H9 (cell line): ENCODE results near the gene CLDN11. TPM values are rescaled to one million over a fixed set of nuclear protein-coding genes. Genes with fewer than 3 reads are reported as not detected.

Experiments used
- DNase-seq: peaks from one replicate; pipeline ENCODE4 v3.0.0-alpha.2; 2017
- H2AFZ ChIP-seq: one replicate; pipeline ENCODE4 v1.6.1; 2013; ENCODE audit warnings: mild to moderate bottlenecking, low read length, control low read depth, moderate library complexity
- H2AK5ac ChIP-seq: 2 replicates; pipeline ENCODE4 v1.6.1; 2013; ENCODE audit warnings: low read length, control low read depth, mixed read lengths; ENCODE audit not compliant: insufficient read length
- H2BK120ac ChIP-seq: one replicate; pipeline ENCODE4 v1.6.1; 2013; ENCODE audit warnings: low read depth, mild to moderate bottlenecking, low read length, control low read depth, inconsistent platforms; ENCODE audit not compliant: poor library complexity, severe bottlenecking
- H2BK12ac ChIP-seq: 2 replicates; pipeline ENCODE4 v1.6.1; 2013; ENCODE audit warnings: low read length, control low read depth, mixed read lengths, low read depth; ENCODE audit not compliant: insufficient read length
- H2BK15ac ChIP-seq: 2 replicates; pipeline ENCODE4 v1.6.1; 2013; ENCODE audit warnings: low read depth, low read length, control low read depth
- H2BK20ac ChIP-seq: one replicate; pipeline ENCODE4 v1.6.1; 2013; ENCODE audit warnings: low read depth, mild to moderate bottlenecking, low read length, control low read depth, inconsistent platforms; ENCODE audit not compliant: poor library complexity, severe bottlenecking
- H2BK5ac ChIP-seq: 2 replicates; pipeline ENCODE4 v1.6.1; 2013; ENCODE audit warnings: low read length, control low read depth, mixed read lengths; ENCODE audit not compliant: insufficient read length
- H3K14ac ChIP-seq: 2 replicates; pipeline ENCODE4 v1.6.1; 2013; ENCODE audit warnings: low read length, control low read depth; ENCODE audit not compliant: insufficient read depth
- H3K18ac ChIP-seq: 2 replicates; pipeline ENCODE4 v1.6.1; 2013; ENCODE audit warnings: low read depth, mild to moderate bottlenecking, mixed read lengths, low read length, control low read depth; ENCODE audit not compliant: insufficient read length
- H3K23ac ChIP-seq: 2 replicates; pipeline ENCODE4 v1.6.1; 2013; ENCODE audit warnings: low read length, control low read depth, mixed read lengths, low read depth; ENCODE audit not compliant: insufficient read length
- H3K23me2 ChIP-seq: 2 replicates; pipeline ENCODE4 v1.6.1; 2013; ENCODE audit warnings: low read depth, mild to moderate bottlenecking, mixed read lengths, low read length, control low read depth; ENCODE audit not compliant: insufficient read length, poor library complexity, severe bottlenecking
- H3K27ac ChIP-seq: 2 replicates; pipeline ENCODE4 v1.5.1; 2013; ENCODE audit warnings: low read length, control low read depth, mixed read lengths, low read depth; ENCODE audit not compliant: insufficient read length
- H3K27me3 ChIP-seq: 2 replicates; pipeline ENCODE4 v1.6.1; 2013; ENCODE audit warnings: low read length, control low read depth, inconsistent platforms; ENCODE audit not compliant: insufficient read depth
- H3K4ac ChIP-seq: 2 replicates; pipeline ENCODE4 v1.6.1; 2013; ENCODE audit warnings: low read depth, mild to moderate bottlenecking, control low read depth, inconsistent platforms, low read length, moderate library complexity
- H3K4me1 ChIP-seq: 2 replicates; pipeline ENCODE4 v1.6.1; 2013; ENCODE audit warnings: low read length, control low read depth, inconsistent platforms; ENCODE audit not compliant: insufficient read depth
- H3K4me2 ChIP-seq: 2 replicates; pipeline ENCODE4 v1.6.1; 2013; ENCODE audit warnings: low read length, control low read depth, mixed read lengths; ENCODE audit not compliant: insufficient read length, insufficient read depth
- H3K56ac ChIP-seq: 2 replicates; pipeline ENCODE4 v1.6.1; 2013; ENCODE audit warnings: low read depth, mild to moderate bottlenecking, mixed read lengths, low read length, control low read depth; ENCODE audit not compliant: insufficient read length
- H3K79me1 ChIP-seq: 2 replicates; pipeline ENCODE4 v1.6.1; 2013; ENCODE audit warnings: low read depth, mild to moderate bottlenecking, moderate library complexity, low read length, control low read depth, inconsistent platforms; ENCODE audit not compliant: insufficient read depth, poor library complexity, severe bottlenecking
- H3K79me2 ChIP-seq: 2 replicates; pipeline ENCODE4 v1.6.1; 2013; ENCODE audit warnings: low read length, control low read depth, inconsistent platforms; ENCODE audit not compliant: insufficient read depth
- H3K9ac ChIP-seq: 2 replicates; pipeline ENCODE4 v1.6.1; 2013; ENCODE audit warnings: low read length, control low read depth, mixed read lengths; ENCODE audit not compliant: insufficient read length; ENCODE audit errors: extremely low read depth
- H3K9me3 ChIP-seq: one replicate; pipeline ENCODE4 v1.6.1; 2013; ENCODE audit warnings: low read depth, low read length, inconsistent platforms; ENCODE audit not compliant: control insufficient read depth
- H3T11ph ChIP-seq: one replicate; pipeline ENCODE4 v1.6.1; 2013; ENCODE audit warnings: mild to moderate bottlenecking, low read length, control low read depth, inconsistent platforms
- H4K20me1 ChIP-seq: one replicate; pipeline ENCODE4 v1.6.1; 2013; ENCODE audit not compliant: control insufficient read depth, insufficient read length, insufficient read depth
- H4K5ac ChIP-seq: 2 replicates; pipeline ENCODE4 v1.6.1; 2013; ENCODE audit warnings: low read depth, mild to moderate bottlenecking, mixed read lengths, low read length, control low read depth; ENCODE audit not compliant: insufficient read length
- H4K8ac ChIP-seq: replicated peaks from 2 replicates; pipeline ENCODE4 v1.6.1; 2013; ENCODE audit warnings: low read length, control low read depth, mixed read lengths, low read depth; ENCODE audit not compliant: insufficient read length
- H4K91ac ChIP-seq: 2 replicates; pipeline ENCODE4 v1.6.1; 2013; ENCODE audit warnings: low read depth, mild to moderate bottlenecking, moderate library complexity, mixed read lengths, low read length, control low read depth; ENCODE audit not compliant: insufficient read length
- H3K27ac Mint-ChIP-seq, 3 experiments: 2 replicates in 2 of 3; 3 replicates in 1 of 3; pipeline ENCODE4 v1.8.0; 2020 to 2021; ENCODE audit warnings: mixed read lengths in 3 of 3, mild to moderate bottlenecking in 1 of 3, moderate library complexity in 1 of 3
- H3K27me3 Mint-ChIP-seq: 2 replicates; pipeline ENCODE4 v1.8.0; 2021; ENCODE audit warnings: low read depth, mild to moderate bottlenecking, moderate library complexity, mixed read lengths
- H3K36me3 Mint-ChIP-seq, 3 experiments: 2 replicates in 2 of 3; 3 replicates in 1 of 3; pipeline ENCODE4 v1.8.0; 2020 to 2021; ENCODE audit warnings: low read depth in 3 of 3, mixed read lengths in 3 of 3; ENCODE audit not compliant: insufficient read depth in 1 of 3
- H3K4me1 Mint-ChIP-seq, 2 experiments: 2 replicates each; pipeline ENCODE4 v1.8.0; 2020; ENCODE audit warnings: mixed read lengths in 2 of 2
- H3K4me3 Mint-ChIP-seq, 2 experiments: 2 replicates in 1 of 2; 3 replicates in 1 of 2; pipeline ENCODE4 v1.8.0; 2020 to 2021; ENCODE audit warnings: mild to moderate bottlenecking in 2 of 2, mixed read lengths in 2 of 2, moderate library complexity in 1 of 2
- H3K9me3 Mint-ChIP-seq, 2 experiments: 2 replicates in 1 of 2; 3 replicates in 1 of 2; pipeline ENCODE4 v1.8.0; 2020; ENCODE audit warnings: mild to moderate bottlenecking in 2 of 2, mixed read lengths in 2 of 2, moderate library complexity in 1 of 2
- CTCF ChIP-seq: fragments of 200-600 bp; sonication (generic); conservative IDR thresholded peaks from 3 replicates; pipeline ENCODE4 v1.8.0; 2021; ENCODE audit warnings: antibody characterized with exemption, mild to moderate bottlenecking
- WGBS: extraction: QIAGEN DNeasy Blood & Tissue Kit; methylation state at CpG from one replicate; pipeline ENCODE4 v1.1.7; 2013; ENCODE audit warnings: missing lambda C conversion rate, low lambda C conversion rate, mixed read lengths; ENCODE audit not compliant: insufficient read length; ENCODE audit errors: extremely low coverage; 5-methylcytosine and 5-hydroxymethylcytosine counted together
- total RNA-seq: library from RNA; stranded (reverse); gene quantifications from 2 replicates; pipeline ENCODE4 v1.2.1, GENCODE V29; 2021

CLDN11 gene
- total RNA-seq, 1 experiment from 2014 or later, result 1.7 TPM

- Histone ChIP-seq H3K56ac (no peak overlapping the region), H4K5ac (no peak overlapping the region), H3K27me3 (no peaks in the 10 kb centered on the region), H3K9me3 (no peaks in the 10 kb centered on the region), H4K20me1 (no peaks in the 10 kb centered on the region), H2BK12ac (no peak overlapping the region), H2BK15ac (no peak overlapping the region), H2BK120ac (no peak overlapping the region), H2BK20ac (no peak overlapping the region), H4K91ac (no peak overlapping the region), H3K9ac (no peak overlapping the region), H3K79me1 (no peaks in the 10 kb centered on the region), H3K18ac (no peak overlapping the region), H3K27ac (no peak overlapping the region), H3K4me1 (no peaks in the 10 kb centered on the region), H4K8ac (no peak overlapping the region), H3K79me2 (peaks cover 5% of the 10 kb centered on the region; the same call in 1 of the 2 replicates), H3K4ac (no peak overlapping the region), H3T11ph (no peak overlapping the region), H2BK5ac (no peak overlapping the region), H3K4me2 (no peak overlapping the region), H3K23me2 (no peaks in the 10 kb centered on the region), H3K14ac (no peak overlapping the region), H2AFZ (no peak overlapping the region), H3K23ac (no peak overlapping the region), H2AK5ac (no peak overlapping the region)
- Mint-ChIP-seq H3K27ac (no peak overlapping the region), H3K4me3 (no peak overlapping the region), H3K4me1 (no peaks in the 10 kb centered on the region), H3K36me3 (peaks cover 39 to 62% (median 50%) of the 10 kb centered on the region in 3 experiments), H3K9me3 (no peaks in the 10 kb centered on the region), H3K27me3 (no peaks in the 10 kb centered on the region)
- no peak for DNase-seq
- TF ChIP-seq CTCF, result no peak
- no CpG with 5 or more reads among the region's 4 CpGs for WGBS
Observed at GRCh38 chr3:170391108-170391507, 27.6 kb upstream of the CLDN11 start.
